Activated CD4-positive, alpha-beta T cell treated with anti-CD3 and anti-CD28 coated beads for 36 hours (primary cell): ENCODE measurements around the gene GFRA1. TPM values are rescaled to one million over a fixed set of nuclear protein-coding genes. Genes with fewer than 3 reads are reported as not detected.

ENCODE experiments used
- ATAC-seq: fragments of 200-7000 bp; cut with Tn5 transposase; one replicate; pipeline ENCODE4 v1.10.0; 2021; ENCODE audit warnings: mild to moderate bottlenecking, moderate library complexity
- CTCF ChIA-PET: fragments of 350-600 bp; sonication (Branson Sonifier 250); formaldehyde crosslinking; loops from one replicate; lab custom pipeline; 2021; ENCODE audit warnings: antibody characterized with exemption; lab: Charles Lee
- POLR2A ChIA-PET: fragments of 350-600 bp; sonication (Branson Sonifier 250); formaldehyde crosslinking; loops from one replicate; lab custom pipeline; 2021; ENCODE audit warnings: antibody characterized with exemption, inconsistent platforms; lab: Charles Lee
- DNase-seq: peaks from one replicate; pipeline ENCODE4 v3.0.0-alpha.2; 2020
- H3K27ac Mint-ChIP-seq: one replicate; pipeline ENCODE4 v1.8.0; 2021; ENCODE audit warnings: mixed read lengths
- H3K27me3 Mint-ChIP-seq: one replicate; pipeline ENCODE4 v1.8.0; 2021; ENCODE audit warnings: mixed read lengths
- H3K36me3 Mint-ChIP-seq: one replicate; pipeline ENCODE4 v1.8.0; 2021; ENCODE audit warnings: low read depth, mixed read lengths
- H3K4me1 Mint-ChIP-seq: one replicate; pipeline ENCODE4 v1.8.0; 2021; ENCODE audit warnings: mixed read lengths
- H3K4me3 Mint-ChIP-seq: one replicate; pipeline ENCODE4 v1.8.0; 2021; ENCODE audit warnings: mild to moderate bottlenecking, moderate library complexity, mixed read lengths
- H3K9me3 Mint-ChIP-seq: one replicate; pipeline ENCODE4 v1.8.0; 2021; ENCODE audit warnings: low read depth, mixed read lengths
- intact Hi-C, 2 experiments: fragments of 100-400 bp; cut with DNase I in 1 of 2; cut with micrococcal nuclease in 1 of 2; formaldehyde crosslinking; loops; one replicate each; pipeline versions ENCODE4 v1.14.2 to v1.15.1; 2022 to 2024; cut with DNase I, micrococcal nuclease
- total RNA-seq, 2 experiments: library from RNA; stranded (reverse); gene quantifications; one replicate each; pipeline ENCODE4 v1.2.3, GENCODE V29; 2021

GFRA1 gene
- total RNA-seq: under 1 TPM; 0.09 to 0.11 TPM

GRCh38 chr10:116272440-116273283, at the start of gene GFRA1:
Gene GFRA1, minus strand, starts transcription at chr10:116273206. Its CDS starts 1,177 bp downstream, at chr10:116272029.
- ATAC-seq (peak; percentile 51), DNase-seq (peak; percentile 14)
- peaks cover 1% of the 10 kb centered on the region for H3K9me3 Mint-ChIP-seq
- peaks cover 64% of the 10 kb centered on the region for H3K27me3 Mint-ChIP-seq
- H3K4me3 Mint-ChIP-seq: peak within 1 kb of the TSS; percentile 58
- intact Hi-C loops: loop anchor here in 1 of 2 experiments (10.0 kb wide), 1 partner anchor 892 kb away; no protein-coding TSS in a partner anchor
- H3K36me3 Mint-ChIP-seq: peaks cover 3% of the 10 kb centered on the region
- ChIA-PET POLR2A (interaction anchor here (0.6 kb wide), 1 partner anchor 1527 kb away, joined by 4 read pairs; no protein-coding TSS in a partner anchor), CTCF (interaction anchor here (1.2 kb wide), 1 partner anchor 25 kb away, joined by 5 read pairs; no protein-coding TSS in a partner anchor)
- H3K4me1 Mint-ChIP-seq: peaks cover 13% of the 10 kb centered on the region
- H3K27ac Mint-ChIP-seq: no peak within 1 kb of the TSS

GRCh38 chr10:116316503-116316902, 43.5 kb upstream of the GFRA1 start:
- DNase-seq (no peak), ATAC-seq (no peak)
- Mint-ChIP-seq H3K9me3 (no peaks in the 10 kb centered on the region), H3K4me1 (peaks cover 7% of the 10 kb centered on the region), H3K27ac (no peak overlapping the region), H3K27me3 (no peaks in the 10 kb centered on the region), H3K4me3 (no peak overlapping the region), H3K36me3 (no peaks in the 10 kb centered on the region)
- intact Hi-C loops: no loop called here
- ChIA-PET CTCF (no interaction called here), POLR2A (no interaction called here)

- ChIA-PET CTCF (no interaction called here), POLR2A (no interaction called here)
- no peak for ATAC-seq
- peaks cover 7% of the 10 kb centered on the region for H3K4me1 Mint-ChIP-seq
- DNase-seq: no peak
- intact Hi-C loops: no loop called here
- H3K4me3 Mint-ChIP-seq: no peak overlapping the region
- no peaks in the 10 kb centered on the region for H3K27me3 Mint-ChIP-seq
- no peak overlapping the region for H3K27ac Mint-ChIP-seq
- no peaks in the 10 kb centered on the region for H3K9me3 Mint-ChIP-seq
- no peaks in the 10 kb centered on the region for H3K36me3 Mint-ChIP-seq
Measured at GRCh38 chr10:116312548-116312947, 39.5 kb upstream of the GFRA1 start.

GRCh38 chr10:116311706-116312490, 38.9 kb upstream of the GFRA1 start:
- DNase-seq (no peak), ATAC-seq (no peak)
- intact Hi-C loops: no loop called here
- H3K4me1 Mint-ChIP-seq: peaks cover 5% of the 10 kb centered on the region
- POLR2A ChIA-PET: no interaction called here
- no peaks in the 10 kb centered on the region for H3K9me3 Mint-ChIP-seq
- H3K27ac Mint-ChIP-seq: no peak overlapping the region
- CTCF ChIA-PET: no interaction called here
- H3K27me3 Mint-ChIP-seq: no peaks in the 10 kb centered on the region
- H3K4me3 Mint-ChIP-seq: no peak overlapping the region
- no peaks in the 10 kb centered on the region for H3K36me3 Mint-ChIP-seq

GRCh38 chr10:116311016-116311415, 38.0 kb upstream of the GFRA1 start:
- intact Hi-C loops: no loop called here
- Mint-ChIP-seq H3K27ac (no peak overlapping the region), H3K4me3 (no peak overlapping the region), H3K27me3 (no peaks in the 10 kb centered on the region), H3K4me1 (no peaks in the 10 kb centered on the region), H3K9me3 (no peaks in the 10 kb centered on the region), H3K36me3 (no peaks in the 10 kb centered on the region)
- POLR2A ChIA-PET: no interaction called here
- no peak for ATAC-seq
- CTCF ChIA-PET: interaction anchor here (0.7 kb wide), 1 partner anchor 73 kb away, joined by 4 read pairs; no protein-coding TSS in a partner anchor
- DNase-seq: no peak

GRCh38 chr10:116307455-116307854, 34.4 kb upstream of the GFRA1 start:
- CTCF ChIA-PET: no interaction called here
- Mint-ChIP-seq H3K27me3 (no peaks in the 10 kb centered on the region), H3K9me3 (no peaks in the 10 kb centered on the region), H3K36me3 (no peaks in the 10 kb centered on the region), H3K4me1 (no peaks in the 10 kb centered on the region), H3K4me3 (no peak overlapping the region), H3K27ac (no peak overlapping the region)
- no peak for DNase-seq
- intact Hi-C loops: no loop called here
- POLR2A ChIA-PET: no interaction called here
- ATAC-seq: no peak

GRCh38 chr10:116306847-116307246, 33.8 kb upstream of the GFRA1 start:
- ATAC-seq (no peak), DNase-seq (no peak)
- Mint-ChIP-seq H3K4me1 (no peaks in the 10 kb centered on the region), H3K4me3 (no peak overlapping the region), H3K36me3 (no peaks in the 10 kb centered on the region), H3K9me3 (no peaks in the 10 kb centered on the region), H3K27me3 (no peaks in the 10 kb centered on the region), H3K27ac (no peak overlapping the region)
- intact Hi-C loops: no loop called here
- ChIA-PET CTCF (no interaction called here), POLR2A (no interaction called here)

GRCh38 chr10:116304923-116305322, 31.9 kb upstream of the GFRA1 start:
- DNase-seq (no peak), ATAC-seq (no peak)
- Mint-ChIP-seq H3K27ac (no peak overlapping the region), H3K4me3 (no peak overlapping the region), H3K9me3 (no peaks in the 10 kb centered on the region), H3K4me1 (no peaks in the 10 kb centered on the region), H3K27me3 (no peaks in the 10 kb centered on the region), H3K36me3 (no peaks in the 10 kb centered on the region)
- POLR2A ChIA-PET: no interaction called here
- CTCF ChIA-PET: no interaction called here
- intact Hi-C loops: no loop called here

- no peak for DNase-seq
- Mint-ChIP-seq H3K4me3 (no peak overlapping the region), H3K27ac (no peak overlapping the region), H3K4me1 (no peaks in the 10 kb centered on the region), H3K36me3 (no peaks in the 10 kb centered on the region), H3K27me3 (peaks cover 10% of the 10 kb centered on the region), H3K9me3 (peaks cover 1% of the 10 kb centered on the region)
- ChIA-PET POLR2A (no interaction called here), CTCF (no interaction called here)
- ATAC-seq: no peak
- intact Hi-C loops: no loop called here
Measured at GRCh38 chr10:116300542-116300941, 27.5 kb upstream of the GFRA1 start.

GRCh38 chr10:116298586-116298985, 25.6 kb upstream of the GFRA1 start:
- H3K4me3 Mint-ChIP-seq: no peak overlapping the region
- H3K27me3 Mint-ChIP-seq: peaks cover 10% of the 10 kb centered on the region
- H3K36me3 Mint-ChIP-seq: no peaks in the 10 kb centered on the region
- ChIA-PET POLR2A (no interaction called here), CTCF (no interaction called here)
- H3K27ac Mint-ChIP-seq: no peak overlapping the region
- H3K4me1 Mint-ChIP-seq: no peaks in the 10 kb centered on the region
- peaks cover 1% of the 10 kb centered on the region for H3K9me3 Mint-ChIP-seq
- ATAC-seq: no peak
- DNase-seq: no peak
- intact Hi-C loops: no loop called here

- ChIA-PET POLR2A (no interaction called here), CTCF (interaction anchor here (1.5 kb wide), 1 partner anchor 9 kb away, joined by 3 read pairs; no protein-coding TSS in a partner anchor)
- ATAC-seq (no peak), DNase-seq (no peak)
- H3K27me3 Mint-ChIP-seq: peaks cover 12% of the 10 kb centered on the region
- H3K4me1 Mint-ChIP-seq: no peaks in the 10 kb centered on the region
- H3K4me3 Mint-ChIP-seq: no peak overlapping the region
- intact Hi-C loops: no loop called here
- H3K9me3 Mint-ChIP-seq: peaks cover 1% of the 10 kb centered on the region
- H3K27ac Mint-ChIP-seq: no peak overlapping the region
- H3K36me3 Mint-ChIP-seq: no peaks in the 10 kb centered on the region
Measured at GRCh38 chr10:116296291-116296721, 23.3 kb upstream of the GFRA1 start.
